ENCODE results near the gene FCER1G. TPM values are rescaled to one million over a fixed set of nuclear protein-coding genes. Genes with fewer than 3 reads are reported as not detected.

Gene FCER1G
- total and polyA plus RNA-seq, 2 of the 8 experiments (the other 6 are each of a cell fraction or from before 2014, with no cell fraction given), result 1.6 TPM; not detected in 1

GRCh38 chr1:161177112-161177935 lies 37.8 kb upstream of the FCER1G start, which contains the start of gene B4GALT3 (continued):
- TF ChIP-seq CREB1 (IDR thresholded peaks at IDR 0.05), result peak; percentile 86
- no peak for TF ChIP-seq NRF1 (IDR thresholded peaks at IDR 0.05; ENCODE audit: low read depth, low read length)
- no peak; the same call in 1 of the 2 replicates for TF ChIP-seq CHD2 (IDR thresholded peaks at IDR 0.05; ENCODE audit: low read length)
- no peak for TF ChIP-seq MAFK (IDR thresholded peaks at IDR 0.05; ENCODE audit: low read depth, low read length)
- no peak for TF ChIP-seq TCF12 (IDR thresholded peaks at IDR 0.05; ENCODE audit: low read depth, low read length)
- peak; percentile 32 to 40 (median 38); a peak in 3 of 4 replicates for TF ChIP-seq CTCF (IDR thresholded peaks at IDR 0.05; ENCODE audit: control extremely low read depth in 1 of 3, insufficient read depth in 1 of 3, low read depth in 1 of 3, low read length in 3 of 3)
- peak; percentile 73 for TF ChIP-seq E2F6 (IDR thresholded peaks at IDR 0.05)
- TF ChIP-seq RAD21 (IDR thresholded peaks at IDR 0.05 in 1 of 2, conservative IDR thresholded peaks at IDR 0.05 in 1 of 2; ENCODE audit: low read depth in 2 of 2, low read length in 2 of 2), result peak in 1 of 2 experiments; percentile 23; a peak in 2 of 4 replicates
- 0 out of 2 replicates have a peak, but pooled peaks have one; percentile 35 for TF ChIP-seq RXRA (IDR thresholded peaks at IDR 0.05; ENCODE audit: insufficient read depth, low read depth, low read length)
- no peak for TF ChIP-seq ZNF274 (IDR thresholded peaks at IDR 0.05; ENCODE audit: borderline replicate concordance, extremely low read depth, low read length)
- TF ChIP-seq TAF1 (IDR thresholded peaks at IDR 0.05; ENCODE audit: low read depth, low read length), result peak; percentile 89
- peak; percentile 94 for TF ChIP-seq ASH2L (IDR thresholded peaks at IDR 0.05; ENCODE audit: low read length)
- TF ChIP-seq BRCA1 (IDR thresholded peaks at IDR 0.05; ENCODE audit: low read depth, low read length), result no peak
- peak; percentile 89 to 97 for TF ChIP-seq POLR2A (IDR thresholded peaks at IDR 0.05; ENCODE audit: control extremely low read depth in 1 of 2, low read depth in 2 of 2, low read length in 2 of 2)
- peak; percentile 93 for TF ChIP-seq POLR2AphosphoS5 (IDR thresholded peaks at IDR 0.05; ENCODE audit: low read depth, low read length)
- TF ChIP-seq EP300 (IDR thresholded peaks at IDR 0.05; ENCODE audit: borderline replicate concordance in 1 of 2, low read depth in 2 of 2, low read length in 2 of 2), result no peak
- no peak for TF ChIP-seq NANOG (IDR thresholded peaks at IDR 0.05; ENCODE audit: insufficient read depth, low read depth, low read length, poor library complexity, severe bottlenecking)
- no peak for TF ChIP-seq KDM5A (IDR thresholded peaks at IDR 0.05; ENCODE audit: low read length)
- peak; percentile 99 for TF ChIP-seq YY1 (IDR thresholded peaks at IDR 0.05; ENCODE audit: low read depth, low read length)
- TF ChIP-seq CBX5 (IDR thresholded peaks at IDR 0.05; ENCODE audit: low read depth, low read length), result no peak
